Endothelial cell of umbilical vein (primary cell): ENCODE results near the gene SLC26A4. TPM values are rescaled to one million over a fixed set of nuclear protein-coding genes. Genes with fewer than 3 reads are reported as not detected.

ENCODE experiments used
- BruUV-seq: library from RNA; stranded (reverse); fragments of 400-500 nt; replicated peaks from 2 replicates; lab custom pipeline; 2021; lab: Mats Ljungman, UMichigan
- CTCF ChIA-PET: fragments of 300-600, 350-600 bp; sonication (Branson Sonifier 250); formaldehyde crosslinking; loops from one replicate; lab custom pipeline; 2021; ENCODE audit warnings: antibody characterized with exemption, inconsistent platforms; lab: Charles Lee
- POLR2A ChIA-PET: fragments of 300-600, 350-600 bp; sonication (Branson Sonifier 250); formaldehyde crosslinking; loops from one replicate; lab custom pipeline; 2021; ENCODE audit warnings: antibody characterized with exemption, inconsistent platforms; lab: Charles Lee
- DNase-seq: peaks from one replicate; pipeline ENCODE4 v3.0.0-alpha.2; 2011; ENCODE audit warnings: low read depth, low spot score
- FAIRE-seq: peaks from 2 replicates; lab custom pipeline; 2011; peaks lifted over from hg19 to GRCh38; lab: Jason Lieb, UNC
- H2AFZ ChIP-seq: 2 replicates; pipeline ENCODE4 v1.6.0; 2012; ENCODE audit warnings: low read depth, low read length, control low read depth, inconsistent platforms
- H3K27ac ChIP-seq: 2 replicates; pipeline ENCODE4 v1.5.1; 2011; ENCODE audit warnings: low read depth, mild to moderate bottlenecking, control low read depth, low read length, moderate library complexity; ENCODE audit not compliant: insufficient read depth
- H3K27me3 ChIP-seq, 2 experiments: 2 replicates each; pipeline versions ENCODE4 v1.6.0 to v1.6.1; 2011; ENCODE audit warnings: low read length in 2 of 2, mixed read lengths in 1 of 2; ENCODE audit not compliant: control insufficient read depth in 2 of 2, insufficient read depth in 2 of 2
- H3K36me3 ChIP-seq, 2 experiments: 2 replicates in 1 of 2; 3 replicates in 1 of 2; pipeline ENCODE4 v1.5.1; 2011; ENCODE audit warnings: low read length in 2 of 2, mild to moderate bottlenecking in 1 of 2, moderate library complexity in 1 of 2; ENCODE audit not compliant: control insufficient read depth in 2 of 2, insufficient read depth in 2 of 2; ENCODE audit errors: extremely low read depth in 1 of 2
- H3K4me1 ChIP-seq: 3 replicates; pipeline ENCODE4 v1.5.1; 2011; ENCODE audit warnings: mild to moderate bottlenecking, low read length; ENCODE audit not compliant: control insufficient read depth, insufficient read depth; ENCODE audit errors: extremely low read depth
- H3K4me2 ChIP-seq: 2 replicates; pipeline ENCODE4 v1.6.1; 2011; ENCODE audit warnings: low read length, control low read depth, mixed read lengths; ENCODE audit not compliant: insufficient read depth
- H3K4me3 ChIP-seq, 3 experiments: fragments of 200-600 bp in 1 of 3; sonication (generic), shearing (Covaris generic) in 1 of 3; replicated peaks in 1 of 3; 2 replicates each; pipeline ENCODE4 v1.5.1; 2011 to 2016; ENCODE audit warnings: control low read depth in 3 of 3, low read length in 3 of 3, mild to moderate bottlenecking in 2 of 3, inconsistent platforms in 1 of 3, low read depth in 1 of 3, moderate library complexity in 1 of 3; ENCODE audit not compliant: insufficient read depth in 1 of 3
- H3K79me2 ChIP-seq: 2 replicates; pipeline ENCODE4 v1.6.0; 2012; ENCODE audit warnings: low read length, inconsistent platforms; ENCODE audit not compliant: control insufficient read depth, insufficient read depth
- H3K9ac ChIP-seq: replicated peaks from 2 replicates; pipeline ENCODE3; 2011; ENCODE audit warnings: low read length, control low read depth; ENCODE audit not compliant: insufficient read depth; ENCODE audit errors: extremely low read depth
- H3K9me1 ChIP-seq: replicated peaks from 3 replicates; pipeline ENCODE4 v1.6.0; 2011; ENCODE audit warnings: mild to moderate bottlenecking, low read length; ENCODE audit not compliant: control insufficient read depth, insufficient read depth; ENCODE audit errors: extremely low read depth
- H3K9me3 ChIP-seq: replicated peaks from 2 replicates; pipeline ENCODE4 v1.5.1; 2012; ENCODE audit warnings: low read length, inconsistent platforms; ENCODE audit not compliant: control insufficient read depth, insufficient read depth
- H4K20me1 ChIP-seq: replicated peaks from 2 replicates; pipeline ENCODE3; 2011; ENCODE audit warnings: mild to moderate bottlenecking, low read length; ENCODE audit not compliant: control insufficient read depth, insufficient read depth; ENCODE audit errors: extremely low read depth
- EZH2 ChIP-seq: IDR thresholded peaks from 2 replicates; pipeline ENCODE4 v1.6.1; 2012; ENCODE audit warnings: borderline replicate concordance, low read depth, mild to moderate bottlenecking, moderate library complexity, low read length, inconsistent platforms; ENCODE audit not compliant: severe bottlenecking
- FOS ChIP-seq: IDR thresholded peaks from 2 replicates; pipeline ENCODE4 v1.6.1; 2011; ENCODE audit warnings: mild to moderate bottlenecking, low read length, moderate library complexity, borderline replicate concordance; ENCODE audit not compliant: insufficient read depth
- GATA2 ChIP-seq: IDR thresholded peaks from 2 replicates; pipeline ENCODE4 v1.7.0; 2011; ENCODE audit warnings: low read depth, mild to moderate bottlenecking, moderate library complexity, mixed read lengths, low read length; ENCODE audit not compliant: insufficient read length, insufficient read depth
- JUN ChIP-seq: IDR thresholded peaks from 2 replicates; pipeline ENCODE4 v1.6.1; 2011; ENCODE audit warnings: borderline replicate concordance, low read depth; ENCODE audit not compliant: insufficient read length, insufficient read depth
- MAX ChIP-seq: IDR thresholded peaks from 2 replicates; pipeline ENCODE4 v1.6.1; 2011; ENCODE audit not compliant: insufficient read depth, insufficient read length
- MYC ChIP-seq: IDR thresholded peaks from one replicate; pipeline ENCODE4 v1.6.1; 2011; ENCODE audit warnings: mild to moderate bottlenecking, low read depth, low read length
- POLR2A ChIP-seq: IDR thresholded peaks from 2 replicates; pipeline ENCODE4 v1.6.1; 2012; ENCODE audit warnings: low read depth, mild to moderate bottlenecking, control low read depth, low read length
- POLR2AphosphoS5 ChIP-seq: IDR thresholded peaks from 2 replicates; pipeline ENCODE4 v1.6.1; 2012; ENCODE audit warnings: low read depth, mild to moderate bottlenecking, control low read depth, low read length, moderate library complexity; ENCODE audit not compliant: insufficient read depth
- dilution Hi-C: fragments of 300-500 bp; cut with MboI; formaldehyde crosslinking; loops from one replicate; pipeline ENCODE4 v1.15.0; 2019; ENCODE audit warnings: low sequenced_read_pairs; ENCODE audit not compliant: extremely low pct_ligation_motif_present
- intact Hi-C: fragments of 100-400 bp; cut with micrococcal nuclease; formaldehyde crosslinking; loops from one replicate; pipeline ENCODE4 v1.10.0; 2022
- polyA plus RNA-seq, 4 experiments: library from polyadenylated mRNA; depleted of rRNA in 3 of 4; stranded (reverse) in 3 of 4; unstranded in 1 of 4; fragments of >200 nt; gene quantifications; 2 replicates each; pipeline versions ENCODE4 v1.2.1 to v1.2.3, GENCODE V29; 2011 to 2012; ENCODE audit warnings: missing spikeins in 1 of 4
- total RNA-seq: library from RNA; stranded (reverse); gene quantifications from 2 replicates; pipeline ENCODE4 v1.2.3, GENCODE V29; 2021
- TF ChIP-seq, protein P1 (sequence below), 2 donors: IDR thresholded peaks; 1 replicate in 1 of 2; 2 replicates in 1 of 2; pipeline ENCODE4 v1.5.1; 2011; ENCODE audit warnings: low read length in 2 of 2, mild to moderate bottlenecking in 2 of 2, moderate library complexity in 2 of 2, control low read depth in 1 of 2, inconsistent platforms in 1 of 2, low read depth in 1 of 2; ENCODE audit not compliant: insufficient read depth in 1 of 2; ENCODE audit errors: extremely low read depth in 1 of 2

Gene SLC26A4
- total and polyA plus RNA-seq, 2 donors (not counting 3 experiments of a cell fraction or from before 2014, with no cell fraction given), result 0.77 to 0.79 TPM

- H2AFZ ChIP-seq, result no peak overlapping the region
- H3K27ac ChIP-seq, result no peak overlapping the region
- H3K27me3 ChIP-seq, result no peaks in the 10 kb centered on the region
- no peaks in the 10 kb centered on the region for H3K36me3 ChIP-seq
- H3K9ac ChIP-seq, result no peak overlapping the region
- no peaks in the 10 kb centered on the region for H3K4me1 ChIP-seq
- no peak overlapping the region for H3K4me2 ChIP-seq
- H3K4me3 ChIP-seq, result no peak overlapping the region
- no peaks in the 10 kb centered on the region for H3K9me3 ChIP-seq
- no peaks in the 10 kb centered on the region for H3K79me2 ChIP-seq
- FAIRE-seq (no peak), DNase-seq (no peak)
- TF ChIP-seq POLR2AphosphoS5 (no peak), JUN (no peak), EZH2 (no peak), MYC (no peak), FOS (no peak), GATA2 (no peak), POLR2A (no peak), MAX (no peak)
- TF ChIP-seq, protein P1, sequence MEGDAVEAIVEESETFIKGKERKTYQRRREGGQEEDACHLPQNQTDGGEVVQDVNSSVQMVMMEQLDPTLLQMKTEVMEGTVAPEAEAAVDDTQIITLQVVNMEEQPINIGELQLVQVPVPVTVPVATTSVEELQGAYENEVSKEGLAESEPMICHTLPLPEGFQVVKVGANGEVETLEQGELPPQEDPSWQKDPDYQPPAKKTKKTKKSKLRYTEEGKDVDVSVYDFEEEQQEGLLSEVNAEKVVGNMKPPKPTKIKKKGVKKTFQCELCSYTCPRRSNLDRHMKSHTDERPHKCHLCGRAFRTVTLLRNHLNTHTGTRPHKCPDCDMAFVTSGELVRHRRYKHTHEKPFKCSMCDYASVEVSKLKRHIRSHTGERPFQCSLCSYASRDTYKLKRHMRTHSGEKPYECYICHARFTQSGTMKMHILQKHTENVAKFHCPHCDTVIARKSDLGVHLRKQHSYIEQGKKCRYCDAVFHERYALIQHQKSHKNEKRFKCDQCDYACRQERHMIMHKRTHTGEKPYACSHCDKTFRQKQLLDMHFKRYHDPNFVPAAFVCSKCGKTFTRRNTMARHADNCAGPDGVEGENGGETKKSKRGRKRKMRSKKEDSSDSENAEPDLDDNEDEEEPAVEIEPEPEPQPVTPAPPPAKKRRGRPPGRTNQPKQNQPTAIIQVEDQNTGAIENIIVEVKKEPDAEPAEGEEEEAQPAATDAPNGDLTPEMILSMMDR (IDR thresholded peaks at IDR 0.05; ENCODE audit: extremely low read depth in 1 of 2, insufficient read depth in 1 of 2, low read depth in 1 of 2, low read length in 2 of 2), result no peak
- no TSS peak for BruUV-seq
- dilution Hi-C loops (no loop called here), intact Hi-C loops (no loop called here)
- H3K9me1 ChIP-seq, result no peaks in the 10 kb centered on the region
- H4K20me1 ChIP-seq, result no peaks in the 10 kb centered on the region
- CTCF ChIA-PET, result no interaction called here
- POLR2A ChIA-PET, result no interaction called here
These were observed 23.7 kb downstream of the SLC26A4 start for GRCh38 chr7:107684287-107684686.
